ENCODE results near the gene OXGR1. TPM values are rescaled to one million over a fixed set of nuclear protein-coding genes. Genes with fewer than 3 reads are reported as not detected.

OXGR1 gene
- total RNA-seq, 2 donors from 2014 or later: not detected

GRCh38 chr13:96967248-96967745 lies 27.0 kb downstream of the OXGR1 start:
- ATAC-seq: no peak

GRCh38 chr13:96966415-96967102 lies 27.7 kb downstream of the OXGR1 start:
- ATAC-seq (no peak), DNase-seq (no peak)
- Mint-ChIP-seq H3K4me1 (no peaks in the 10 kb centered on the region), H3K27ac (no peak overlapping the region), H3K4me3 (no peak overlapping the region), H3K36me3 (ENCODE audit: low read depth) (no peaks in the 10 kb centered on the region), H3K27me3 (no peaks in the 10 kb centered on the region)
- H3K9me3 ChIP-seq (ENCODE audit: control insufficient read depth, low read length, poor library complexity, severe bottlenecking): no peaks in the 10 kb centered on the region

More at GRCh38 chr13:96967248-96967745, 27.0 kb downstream of the OXGR1 start:
- Mint-ChIP-seq H3K4me1 (no peaks in the 10 kb centered on the region), H3K4me3 (no peak overlapping the region), H3K36me3 (ENCODE audit: low read depth) (no peaks in the 10 kb centered on the region), H3K27me3 (no peaks in the 10 kb centered on the region), H3K27ac (no peak overlapping the region)
- no peaks in the 10 kb centered on the region for H3K9me3 ChIP-seq (ENCODE audit: control insufficient read depth, low read length, poor library complexity, severe bottlenecking)
- DNase-seq: no peak

GRCh38 chr13:96963786-96964475 lies 30.3 kb downstream of the OXGR1 start:
- Mint-ChIP-seq H3K4me1 (no peaks in the 10 kb centered on the region), H3K27me3 (no peaks in the 10 kb centered on the region), H3K27ac (no peak overlapping the region), H3K4me3 (no peak overlapping the region), H3K36me3 (ENCODE audit: low read depth) (no peaks in the 10 kb centered on the region)
- no peak for DNase-seq
- ATAC-seq: no peak
- no peaks in the 10 kb centered on the region for H3K9me3 ChIP-seq (ENCODE audit: control insufficient read depth, low read length, poor library complexity, severe bottlenecking)

- no peaks in the 10 kb centered on the region for H3K4me1 Mint-ChIP-seq
Measured at GRCh38 chr13:96960379-96960778, 33.9 kb downstream of the OXGR1 start.

GRCh38 chr13:96958286-96958891 lies 35.9 kb downstream of the OXGR1 start:
- Mint-ChIP-seq H3K27ac (no peak overlapping the region), H3K36me3 (ENCODE audit: low read depth) (no peaks in the 10 kb centered on the region), H3K27me3 (peaks cover 8% of the 10 kb centered on the region), H3K4me3 (no peak overlapping the region), H3K4me1 (no peaks in the 10 kb centered on the region)
- ATAC-seq (no peak), DNase-seq (no peak)
- no peaks in the 10 kb centered on the region for H3K9me3 ChIP-seq (ENCODE audit: control insufficient read depth, low read length, poor library complexity, severe bottlenecking)

More at GRCh38 chr13:96960379-96960778, 33.9 kb downstream of the OXGR1 start:
- ATAC-seq: no peak
- H3K36me3 Mint-ChIP-seq (ENCODE audit: low read depth): no peaks in the 10 kb centered on the region
- H3K4me3 Mint-ChIP-seq: no peak overlapping the region
- DNase-seq: no peak
- no peak overlapping the region for H3K27ac Mint-ChIP-seq
- H3K27me3 Mint-ChIP-seq: peaks cover 8% of the 10 kb centered on the region
- H3K9me3 ChIP-seq (ENCODE audit: control insufficient read depth, low read length, poor library complexity, severe bottlenecking): no peaks in the 10 kb centered on the region

GRCh38 chr13:96952595-96952994 lies 41.7 kb downstream of the OXGR1 start:
- Mint-ChIP-seq H3K4me3 (no peak overlapping the region), H3K4me1 (no peaks in the 10 kb centered on the region), H3K36me3 (ENCODE audit: low read depth) (no peaks in the 10 kb centered on the region), H3K27me3 (peaks cover 11% of the 10 kb centered on the region), H3K27ac (no peak overlapping the region)
- no peak for DNase-seq
- H3K9me3 ChIP-seq (ENCODE audit: control insufficient read depth, low read length, poor library complexity, severe bottlenecking): no peaks in the 10 kb centered on the region
- ATAC-seq: no peak

- peaks cover 15% of the 10 kb centered on the region for H3K27me3 Mint-ChIP-seq
- no peaks in the 10 kb centered on the region for H3K9me3 ChIP-seq (ENCODE audit: control insufficient read depth, low read length, poor library complexity, severe bottlenecking)
- DNase-seq (no peak), ATAC-seq (no peak)
- no peaks in the 10 kb centered on the region for H3K4me1 Mint-ChIP-seq
- no peak overlapping the region for H3K4me3 Mint-ChIP-seq
- H3K36me3 Mint-ChIP-seq (ENCODE audit: low read depth): no peaks in the 10 kb centered on the region
- H3K27ac Mint-ChIP-seq: no peak overlapping the region
Measured at GRCh38 chr13:96948127-96948526, 46.1 kb downstream of the OXGR1 start.

GRCh38 chr13:96947343-96947910 lies 46.8 kb downstream of the OXGR1 start:
- Mint-ChIP-seq H3K27me3 (peaks cover 15% of the 10 kb centered on the region), H3K27ac (no peak overlapping the region), H3K4me3 (no peak overlapping the region), H3K36me3 (ENCODE audit: low read depth) (no peaks in the 10 kb centered on the region), H3K4me1 (no peaks in the 10 kb centered on the region)
- no peak for ATAC-seq
- H3K9me3 ChIP-seq (ENCODE audit: control insufficient read depth, low read length, poor library complexity, severe bottlenecking): no peaks in the 10 kb centered on the region
- DNase-seq: no peak

GRCh38 chr13:96946709-96947311 lies 47.5 kb downstream of the OXGR1 start:
- Mint-ChIP-seq H3K36me3 (ENCODE audit: low read depth) (no peaks in the 10 kb centered on the region), H3K27ac (no peak overlapping the region), H3K4me1 (no peaks in the 10 kb centered on the region), H3K4me3 (no peak overlapping the region), H3K27me3 (peaks cover 15% of the 10 kb centered on the region)
- ATAC-seq: no peak
- no peaks in the 10 kb centered on the region for H3K9me3 ChIP-seq (ENCODE audit: control insufficient read depth, low read length, poor library complexity, severe bottlenecking)
- DNase-seq: no peak

GRCh38 chr13:96940961-96941360 lies 53.3 kb downstream of the OXGR1 start:
- no peak for DNase-seq
- H3K9me3 ChIP-seq (ENCODE audit: control insufficient read depth, low read length, poor library complexity, severe bottlenecking): no peaks in the 10 kb centered on the region
- peaks cover 5% of the 10 kb centered on the region for H3K27me3 Mint-ChIP-seq
- H3K36me3 Mint-ChIP-seq (ENCODE audit: low read depth): no peaks in the 10 kb centered on the region
- H3K27ac Mint-ChIP-seq: no peak overlapping the region
- no peak overlapping the region for H3K4me3 Mint-ChIP-seq
- ATAC-seq: no peak
- H3K4me1 Mint-ChIP-seq: no peaks in the 10 kb centered on the region

- H3K36me3 Mint-ChIP-seq (ENCODE audit: low read depth): no peaks in the 10 kb centered on the region
- peaks cover 7% of the 10 kb centered on the region for H3K27me3 Mint-ChIP-seq
- H3K27ac Mint-ChIP-seq: no peak overlapping the region
- ATAC-seq (no peak), DNase-seq (no peak)
- no peak overlapping the region for H3K4me3 Mint-ChIP-seq
- H3K9me3 ChIP-seq (ENCODE audit: control insufficient read depth, low read length, poor library complexity, severe bottlenecking): no peaks in the 10 kb centered on the region
- no peaks in the 10 kb centered on the region for H3K4me1 Mint-ChIP-seq
Measured at GRCh38 chr13:96935901-96936300, 58.4 kb downstream of the OXGR1 start.
